K562 (cell line): ENCODE results near the gene RNF167. TPM values are rescaled to one million over a fixed set of nuclear protein-coding genes. Genes with fewer than 3 reads are reported as not detected.
A peak's percentile ranks its signal among the peaks of the same experiment; 100 is the strongest.

ENCODE experiments used
- ATAC-seq: fragments of 200-7000 bp; cut with Tn5 transposase; 3 replicates; pipeline ENCODE4 v1.9.1; 2020; ENCODE audit warnings: moderate library complexity
- BruUV-seq: library from RNA; stranded (reverse); fragments of 400-500 nt; replicated peaks from 2 replicates; lab custom pipeline; 2021; lab: Mats Ljungman, UMichigan
- CTCF ChIA-PET: fragments of 300-600 bp; formaldehyde crosslinking; extraction: SDS; loops from one replicate; lab custom pipeline; 2021; ENCODE audit warnings: low intra/inter-chr PET ratio; lab: Yijun Ruan, JAX
- POLR2A ChIA-PET: fragments of 300-600, 350-650 bp; sonication (Branson Sonifier 250); formaldehyde crosslinking; extraction: SDS; loops from one replicate; lab custom pipeline; 2021; ENCODE audit warnings: antibody characterized with exemption, inconsistent platforms; lab: Yijun Ruan, JAX
- DNase-seq, 4 experiments: peaks; one replicate each; pipeline versions ENCODE4 v3.0.0 to v3.0.0-alpha.2; 2011 to 2018; ENCODE audit warnings: low spot score in 3 of 4, mixed read lengths in 3 of 4; ENCODE audit errors: extremely low read depth in 1 of 4
- FAIRE-seq: peaks from 2 replicates; lab custom pipeline; 2011; peaks lifted over from hg19 to GRCh38; lab: Jason Lieb, UNC
- H2AFZ ChIP-seq: 2 replicates; pipeline ENCODE4 v1.6.0; 2011; ENCODE audit warnings: low read depth, low read length, control low read depth, inconsistent platforms
- H3K27ac ChIP-seq: fragments of 200-600 bp; 3 replicates; pipeline ENCODE4 v1.8.0; 2011; ENCODE audit warnings: low read depth, mild to moderate bottlenecking, control low read depth, inconsistent platforms, low read length, moderate library complexity, mixed read lengths; ENCODE audit errors: extremely low read depth
- H3K27me3 ChIP-seq, 2 experiments: fragments of 300-600 bp in 1 of 2; 2 replicates in 1 of 2; 3 replicates in 1 of 2; pipeline versions ENCODE4 v1.6.0 to v1.8.0; 2011; ENCODE audit warnings: inconsistent platforms in 2 of 2, low read length in 2 of 2, mild to moderate bottlenecking in 1 of 2, mixed read lengths in 1 of 2, moderate library complexity in 1 of 2; ENCODE audit not compliant: control insufficient read depth in 2 of 2, insufficient read depth in 2 of 2
- H3K36me3 ChIP-seq: fragments of 300-600 bp; 3 replicates; pipeline ENCODE4 v1.8.0; 2011; ENCODE audit warnings: mild to moderate bottlenecking, low read length, inconsistent platforms; ENCODE audit not compliant: control insufficient read depth, insufficient read depth
- H3K4me1 ChIP-seq, 2 experiments: fragments of 200-600 bp in 1 of 2; replicated peaks in 1 of 2; 2 replicates in 1 of 2; 3 replicates in 1 of 2; pipeline versions ENCODE4 v1.5.1 to v1.8.0; 2011; ENCODE audit warnings: inconsistent platforms in 2 of 2, low read length in 2 of 2, mild to moderate bottlenecking in 1 of 2, mixed read lengths in 1 of 2, moderate library complexity in 1 of 2; ENCODE audit not compliant: control insufficient read depth in 2 of 2, insufficient read depth in 2 of 2
- H3K4me2 ChIP-seq: 2 replicates; pipeline ENCODE4 v1.6.1; 2011; ENCODE audit warnings: low read length, control low read depth, inconsistent platforms, mixed read lengths; ENCODE audit not compliant: insufficient read depth
- H3K4me3 ChIP-seq: fragments of 200-600 bp; sonication (generic), shearing (Covaris generic); 2 replicates; pipeline ENCODE4 v1.5.1; 2016; ENCODE audit warnings: control low read depth, inconsistent platforms
- H3K79me2 ChIP-seq: fragments of 200-600 bp; 3 replicates; pipeline ENCODE4 v1.8.0; 2011; ENCODE audit warnings: low read length, inconsistent platforms; ENCODE audit not compliant: control insufficient read depth, insufficient read depth
- H3K9ac ChIP-seq, 2 experiments: 2 replicates each; pipeline versions ENCODE4 v1.6.0 to v1.6.1; 2011; ENCODE audit warnings: low read depth in 2 of 2, low read length in 2 of 2, control low read depth in 1 of 2, inconsistent platforms in 1 of 2, mild to moderate bottlenecking in 1 of 2, mixed read lengths in 1 of 2; ENCODE audit not compliant: insufficient read depth in 1 of 2
- H3K9me1 ChIP-seq: one replicate; pipeline ENCODE4 v1.6.0; 2011; ENCODE audit warnings: inconsistent platforms, mild to moderate bottlenecking, low read length, moderate library complexity; ENCODE audit not compliant: control insufficient read depth, insufficient read depth
- H3K9me3 ChIP-seq: replicated peaks from 2 replicates; pipeline ENCODE4 v1.5.1; 2011; ENCODE audit warnings: low read depth, low read length, inconsistent platforms; ENCODE audit not compliant: control insufficient read depth, insufficient read depth
- H4K20me1 ChIP-seq: replicated peaks from 2 replicates; pipeline ENCODE4 v1.6.1; 2011; ENCODE audit warnings: low read length, inconsistent platforms, mixed read lengths; ENCODE audit not compliant: control insufficient read depth, insufficient read depth
- CREB5 ChIP-seq: fragments of 250-450 bp; sonication (Bioruptor Pico); IDR thresholded peaks from 2 replicates; pipeline ENCODE4 v1.5.0; 2020; ENCODE audit warnings: mild to moderate bottlenecking
- GTF3C2 ChIP-seq: IDR thresholded peaks from 3 replicates; pipeline ENCODE4 v1.6.1; 2011; ENCODE audit warnings: borderline replicate concordance, mild to moderate bottlenecking, moderate library complexity; ENCODE audit not compliant: insufficient read length; ENCODE audit errors: extremely low read depth
- HMBOX1 ChIP-seq: sonication (generic); IDR thresholded peaks from 2 replicates; pipeline ENCODE4 v1.6.1; 2016
- KAT7 ChIP-seq: sonication (generic); formaldehyde crosslinking; IDR thresholded peaks from 2 replicates; pipeline ENCODE4 v1.8.0; 2022; ENCODE audit warnings: missing genetic modification reagents, mild to moderate bottlenecking, borderline replicate concordance
- PBX2 ChIP-seq, 2 experiments: IDR thresholded peaks in 1 of 2; conservative IDR thresholded peaks in 1 of 2; 2 replicates each; pipeline ENCODE4 v1.6.1; 2016; ENCODE audit warnings: low read depth in 2 of 2, mild to moderate bottlenecking in 1 of 2, missing compliant biosample characterization in 1 of 2, missing genetic modification characterization in 1 of 2, moderate library complexity in 1 of 2
- STAG1 ChIP-seq: sonication (generic); formaldehyde crosslinking; IDR thresholded peaks from 2 replicates; pipeline ENCODE4 v1.5.0; 2020; ENCODE audit warnings: missing genetic modification reagents, borderline replicate concordance
- STAT5B ChIP-seq: fragments of 250-450 bp; sonication (Bioruptor Pico); IDR thresholded peaks from 2 replicates; pipeline ENCODE4 v1.8.0; 2021; ENCODE audit warnings: mild to moderate bottlenecking, inconsistent platforms
- ZC3H8 ChIP-seq: fragments of 450-650 bp; IDR thresholded peaks from 2 replicates; pipeline ENCODE4 v1.6.1; 2017
- ZNF121 ChIP-seq: sonication (generic); formaldehyde crosslinking; conservative IDR thresholded peaks from 2 replicates; pipeline ENCODE4 v1.8.0; 2022; ENCODE audit warnings: missing genetic modification reagents
- WGBS: fragments of 100-300 bp; shearing (Covaris generic); methylation state at CpG from one replicate; pipeline ENCODE4 v1.1.6; 2016; ENCODE audit warnings: low coverage, mixed read lengths; ENCODE audit not compliant: insufficient coverage; ENCODE audit errors: missing lambda C conversion rate; 5-methylcytosine and 5-hydroxymethylcytosine counted together
- in situ Hi-C: fragments of 300-500 bp; cut with MboI; formaldehyde crosslinking; loops from 4 replicates; pipeline ENCODE4 v1.15.0; 2018; ENCODE audit warnings: inconsistent platforms, mixed read lengths
- intact Hi-C: fragments of 100-400 bp; cut with micrococcal nuclease; formaldehyde crosslinking; loops from 2 replicates; pipeline ENCODE4 v1.14.2; 2022
- polyA plus RNA-seq, 8 experiments: library from polyadenylated mRNA; depleted of rRNA in 4 of 8; stranded (reverse) in 5 of 8; unstranded in 3 of 8; fragments of >200 nt; fragmentation: Nextera tagmentation in 2 of 8; fragmentation: Illumina TruSeq in 1 of 8; extraction: Ambion mirVana in 2 of 8; extraction: Trizol in 1 of 8; gene quantifications; 2 replicates each; pipeline versions ENCODE4 v1.2.1 to v1.2.3, GENCODE V29; 2011 to 2014; ENCODE audit warnings: inconsistent platforms in 1 of 8, missing spikeins in 1 of 8
- total RNA-seq, 7 experiments: library from RNA; depleted of rRNA in 6 of 7; stranded (reverse); fragments of >200 nt in 6 of 7; fragmentation: Illumina TruSeq in 2 of 7; extraction: Trizol in 2 of 7; gene quantifications; 2 replicates each; pipeline versions ENCODE4 v1.2.1 to v1.2.3, GENCODE V29; 2011 to 2021; ENCODE audit warnings: low replicate concordance in 1 of 7

RNF167 gene
- total and polyA plus RNA-seq, 9 of the 15 experiments (the other 6 are each of a cell fraction or from before 2014, with no cell fraction given): 16.5 to 143 (median 45.5) TPM

- no peaks in the 10 kb centered on the region for H3K79me2 ChIP-seq
- H3K4me1 ChIP-seq: no peaks in the 10 kb centered on the region; a peak in 1 of 5 replicates
- BruUV-seq: no TSS peak
- TF ChIP-seq KAT7 (CRISPR knock-in tag) (no peak), ZC3H8 (no peak), CREB5 (CRISPR knock-in tag) (no peak), HMBOX1 (no peak), STAT5B (no peak), PBX2 (CRISPR knock-in tag; IDR thresholded peaks at IDR 0.05; ENCODE audit: low read depth) (no peak), PBX2 (tag; conservative IDR thresholded peaks at IDR 0.05; ENCODE audit: low read depth) (no peak), ZNF121 (CRISPR knock-in tag) (peak; percentile 55), GTF3C2 (no peak), STAG1 (no peak)
- H3K4me3 ChIP-seq: no peak overlapping the region
- ChIA-PET CTCF (no interaction called here), POLR2A (no interaction called here)
- intact Hi-C loops: no loop called here
- DNase-seq (no peak), FAIRE-seq (no peak), ATAC-seq (no peak)
- no peak overlapping the region for H2AFZ ChIP-seq
- no peaks in the 10 kb centered on the region for H3K36me3 ChIP-seq
- no peak overlapping the region for H3K4me2 ChIP-seq
- H3K9me3 ChIP-seq: no peaks in the 10 kb centered on the region
- H3K9ac ChIP-seq: no peak overlapping the region
- in situ Hi-C loops: no loop called here
- 40% methylated on average over 2 of the region's 4 CpGs for WGBS
- no peaks in the 10 kb centered on the region for H3K9me1 ChIP-seq
- no peaks in the 10 kb centered on the region for H4K20me1 ChIP-seq
- no peak overlapping the region for H3K27ac ChIP-seq
- no peaks in the 10 kb centered on the region for H3K27me3 ChIP-seq
These were observed 18.7 kb upstream of the RNF167 start for GRCh38 chr17:4921320-4921719.
